Measurements from ENCODE around the gene NDUFAF8. TPM values are rescaled to one million over a fixed set of nuclear protein-coding genes. Genes with fewer than 3 reads are reported as not detected.

Gene NDUFAF8
- total and polyA plus RNA-seq, 10 of the 15 experiments (the other 5 are each of a cell fraction or from before 2014, with no cell fraction given): 22.0 to 307 (median 106) TPM

- RAD21 ChIA-PET (ENCODE audit: unreplicated experiment): no interaction called here
- SMC1A ChIA-PET (ENCODE audit: uncharacterized antibody, unreplicated experiment): no interaction called here
- CTCF ChIA-PET: no interaction called here
Observed at GRCh38 chr17:81199482-81199830, 39.7 kb upstream of the NDUFAF8 start.

More at GRCh38 chr17:81199482-81199830, 39.7 kb upstream of the NDUFAF8 start:
- POLR2A ChIA-PET: no interaction called here
- Histone ChIP-seq H3K79me2 (ENCODE audit: control insufficient read depth, insufficient read depth, low read length) (no peaks in the 10 kb centered on the region), H3K4me3 (no peak overlapping the region), H3K27ac (ENCODE audit: control insufficient read depth, insufficient read depth) (no peak overlapping the region), H2AFZ (ENCODE audit: control insufficient read depth, low read depth, low read length) (no peak overlapping the region), H3K4me2 (ENCODE audit: control insufficient read depth, insufficient read depth) (no peak overlapping the region), H3K27me3 (replicated peaks in 1 of 2; ENCODE audit: control insufficient read depth in 2 of 2, insufficient read depth in 2 of 2, low read length in 1 of 2) (no peaks in the 10 kb centered on the region), H3K36me3 (ENCODE audit: control insufficient read depth in 2 of 2, insufficient read depth in 2 of 2, low read length in 1 of 2) (peaks cover 4 to 7% of the 10 kb centered on the region in 2 experiments; a peak in 2 of 4 replicates), H4K20me1 (ENCODE audit: control insufficient read depth, insufficient read depth) (no peaks in the 10 kb centered on the region), H3K9me3 (replicated peaks; ENCODE audit: control insufficient read depth, insufficient read depth, low read length) (no peaks in the 10 kb centered on the region), H3K4me1 (ENCODE audit: control insufficient read depth, insufficient read depth, low read length) (no peaks in the 10 kb centered on the region), H3K9ac (ENCODE audit: control insufficient read depth, insufficient read depth, low read length) (no peak overlapping the region)
- FAIRE-seq (no peak), ATAC-seq (no peak), DNase-seq (ENCODE audit: low read depth, low spot score) (no peak)
- BruUV-seq (replicated peaks): no TSS peak
- WGBS (ENCODE audit: insufficient coverage, insufficient replicate concordance, low lambda C conversion rate, missing lambda C conversion rate): 83% methylated on average over 18 of the region's 18 CpGs
- in situ Hi-C loops (cut with MboI): no loop called here
- TF ChIP-seq SIX5 (IDR thresholded peaks at IDR 0.05; ENCODE audit: low read depth, low read length, severe bottlenecking) (no peak), EGR1 (IDR thresholded peaks at IDR 0.05; ENCODE audit: borderline replicate concordance in 1 of 2, low read depth in 2 of 2, low read length in 2 of 2) (no peak), CHD1 (IDR thresholded peaks at IDR 0.05; ENCODE audit: low read depth, low read length) (no peak), BACH1 (IDR thresholded peaks at IDR 0.05; ENCODE audit: borderline replicate concordance) (no peak), RUNX3 (IDR thresholded peaks at IDR 0.05; ENCODE audit: low read length) (no peak), SUPT20H (IDR thresholded peaks at IDR 0.05; ENCODE audit: borderline replicate concordance, control insufficient read depth, low read depth, low read length) (no peak), ZNF622 (IDR thresholded peaks at IDR 0.05) (no peak), FOXM1 (IDR thresholded peaks at IDR 0.05; ENCODE audit: low read depth, low read length) (no peak), IRF3 (IDR thresholded peaks at IDR 0.05) (no peak), EED (IDR thresholded peaks at IDR 0.05; ENCODE audit: low read depth) (no peak), GATAD2B (conservative IDR thresholded peaks at IDR 0.05; ENCODE audit: low read depth) (no peak), DPF2 (IDR thresholded peaks at IDR 0.05) (no peak), CREB1 (IDR thresholded peaks at IDR 0.05; ENCODE audit: low read depth) (no peak), FOXK2 (IDR thresholded peaks at IDR 0.05) (no peak), CBX3 (IDR thresholded peaks at IDR 0.05; ENCODE audit: borderline replicate concordance, low read depth) (no peak), MTA3 (IDR thresholded peaks at IDR 0.05; ENCODE audit: borderline replicate concordance, low read length) (no peak), ESRRA (IDR thresholded peaks at IDR 0.05; ENCODE audit: low read length) (no peak)
- intact Hi-C loops (cut with micrococcal nuclease; ENCODE audit: unreplicated experiment): no loop called here

Measured in GM12878 (cell line).